D721Med (cell line): Measurements from ENCODE around the gene ALAS1.

Experiments used
- DNase-seq: peaks from one replicate; pipeline ENCODE4 v3.0.0; 2011; ENCODE audit warnings: low spot score; ENCODE audit not compliant: insufficient read length
- FAIRE-seq: peaks from 2 replicates; lab custom pipeline; 2011; peaks lifted over from hg19 to GRCh38; lab: Jason Lieb, UNC
- TF ChIP-seq, protein P1 (sequence below): IDR thresholded peaks from 2 replicates; pipeline ENCODE4 v1.5.1; 2012; ENCODE audit warnings: mild to moderate bottlenecking, control low read depth; ENCODE audit not compliant: insufficient read depth; ENCODE audit errors: missing control alignments

The ALAS1 gene

GRCh38 chr3:52226229-52226817 lies 28.4 kb downstream of the ALAS1 start:
- DNase-seq (no peak), FAIRE-seq (no peak)
- TF ChIP-seq, protein P1, sequence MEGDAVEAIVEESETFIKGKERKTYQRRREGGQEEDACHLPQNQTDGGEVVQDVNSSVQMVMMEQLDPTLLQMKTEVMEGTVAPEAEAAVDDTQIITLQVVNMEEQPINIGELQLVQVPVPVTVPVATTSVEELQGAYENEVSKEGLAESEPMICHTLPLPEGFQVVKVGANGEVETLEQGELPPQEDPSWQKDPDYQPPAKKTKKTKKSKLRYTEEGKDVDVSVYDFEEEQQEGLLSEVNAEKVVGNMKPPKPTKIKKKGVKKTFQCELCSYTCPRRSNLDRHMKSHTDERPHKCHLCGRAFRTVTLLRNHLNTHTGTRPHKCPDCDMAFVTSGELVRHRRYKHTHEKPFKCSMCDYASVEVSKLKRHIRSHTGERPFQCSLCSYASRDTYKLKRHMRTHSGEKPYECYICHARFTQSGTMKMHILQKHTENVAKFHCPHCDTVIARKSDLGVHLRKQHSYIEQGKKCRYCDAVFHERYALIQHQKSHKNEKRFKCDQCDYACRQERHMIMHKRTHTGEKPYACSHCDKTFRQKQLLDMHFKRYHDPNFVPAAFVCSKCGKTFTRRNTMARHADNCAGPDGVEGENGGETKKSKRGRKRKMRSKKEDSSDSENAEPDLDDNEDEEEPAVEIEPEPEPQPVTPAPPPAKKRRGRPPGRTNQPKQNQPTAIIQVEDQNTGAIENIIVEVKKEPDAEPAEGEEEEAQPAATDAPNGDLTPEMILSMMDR = no peak

DNA sequence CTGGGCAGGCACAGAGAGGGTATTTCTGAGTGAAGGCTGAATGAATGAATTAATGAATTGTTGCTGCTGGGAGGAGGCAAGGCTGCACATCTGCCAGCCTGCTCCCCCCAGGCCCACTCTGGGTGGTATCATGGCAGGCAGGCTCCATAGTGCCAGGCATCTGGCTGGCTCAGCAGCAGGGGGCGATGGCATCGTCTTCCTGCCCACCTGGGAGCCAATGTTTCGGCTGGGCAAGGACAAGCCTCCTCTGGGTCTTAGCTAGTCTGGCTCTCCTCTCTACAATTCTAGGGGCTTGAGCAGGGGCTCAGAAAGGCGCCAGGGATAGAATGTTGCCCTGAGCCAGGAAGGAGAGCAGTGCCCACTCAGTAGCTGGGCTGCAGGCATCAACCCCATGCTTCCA lies 29.2 kb downstream of the ALAS1 start:
- DNase-seq (no peak), FAIRE-seq (no peak)
- TF ChIP-seq, protein P1 = no peak

- no peak for DNase-seq
- no peak for FAIRE-seq
- TF ChIP-seq, protein P1 = no peak
Observed at GRCh38 chr3:52227766-52228165, 29.8 kb downstream of the ALAS1 start.

DNA sequence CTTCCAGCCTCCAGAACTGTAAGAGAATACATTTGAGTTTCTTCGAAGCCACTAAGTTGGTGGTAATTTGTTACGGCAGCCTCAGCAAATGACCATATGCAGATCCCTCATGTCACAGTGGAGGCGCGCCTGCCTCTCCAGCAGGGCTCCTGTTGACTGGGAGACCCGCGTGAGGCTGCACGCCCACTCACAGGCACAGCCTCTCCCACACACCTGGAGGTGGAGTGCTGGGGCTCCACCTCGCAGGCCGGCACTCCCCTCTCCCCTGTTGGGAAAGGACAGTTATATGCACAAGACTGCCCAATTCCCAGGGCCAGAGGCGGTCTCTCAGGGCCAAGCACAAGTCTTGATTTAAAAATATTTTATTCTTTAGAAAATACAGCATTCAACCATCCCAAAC lies 30.3 kb downstream of the ALAS1 start:
- no peak for FAIRE-seq
- TF ChIP-seq, protein P1 = no peak

GRCh38 chr3:52228751-52229291 lies 30.9 kb downstream of the ALAS1 start:
- DNase-seq = no peak
- FAIRE-seq = no peak
- TF ChIP-seq, protein P1 = no peak

More for the DNA sequence above, 30.3 kb downstream of the ALAS1 start:
- no peak for DNase-seq

GRCh38 chr3:52229656-52230055 lies 31.7 kb downstream of the ALAS1 start:
- no peak for FAIRE-seq
- TF ChIP-seq, protein P1 = no peak
- DNase-seq = no peak

DNA sequence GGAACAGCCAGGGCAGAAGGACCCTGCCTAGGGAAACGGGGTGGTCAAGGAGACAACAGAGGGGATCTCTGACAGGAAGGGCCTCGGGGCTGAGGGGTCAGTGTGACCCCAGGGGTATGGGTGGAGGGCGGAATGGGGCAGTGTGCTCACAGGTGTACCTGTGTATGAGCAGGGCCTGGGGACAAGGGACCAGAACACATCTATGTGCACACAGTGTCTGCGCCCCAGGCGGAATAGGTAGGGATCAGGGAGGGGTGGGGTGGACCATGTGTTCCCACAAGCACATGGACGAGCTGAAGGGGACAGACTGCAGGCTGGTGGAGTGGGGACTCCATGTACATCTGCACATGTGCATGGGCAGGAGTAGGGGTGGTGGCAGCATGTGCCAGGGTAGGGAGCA lies 32.5 kb downstream of the ALAS1 start:
- no peak for FAIRE-seq
- TF ChIP-seq, protein P1 = no peak
- no peak for DNase-seq
